OCI-LY7 (cell line): Measurements from ENCODE around the gene TGFBI.

ENCODE experiments used
- CTCF ChIP-seq: fragments of 200-600 bp; sonication (generic); conservative IDR thresholded peaks from 2 replicates; pipeline ENCODE4 v1.5.1; 2014; ENCODE audit warnings: mild to moderate bottlenecking, antibody characterized with exemption, low read length, moderate library complexity, mixed read lengths
- EZH2phosphoT487 ChIP-seq: fragments of 200-600 bp; sonication (generic); IDR thresholded peaks from 2 replicates; pipeline ENCODE4 v1.6.1; 2018; ENCODE audit warnings: low read depth, borderline replicate concordance, mild to moderate bottlenecking, mixed run types, antibody characterized with exemption, low read length, moderate library complexity, mixed read lengths

GRCh38 chr5:136051486-136052220 is 22.9 kb downstream of the TGFBI start:
- TF ChIP-seq CTCF (no peak), EZH2phosphoT487 (no peak)
